ENCODE data around the gene RPL36.

- TF ChIP-seq CTCF (conservative IDR thresholded peaks at IDR 0.05) (peak; percentile 70), EZH2 (IDR thresholded peaks at IDR 0.05; ENCODE audit: low read depth) (no peak)
Measured at GRCh38 chr19:5719961-5720790, 30.1 kb downstream of the RPL36 start, which contains the start of the genes CATSPERD and LONP1.
